Measurements from ENCODE around the gene TTC34. TPM values are rescaled to one million over a fixed set of nuclear protein-coding genes. Genes with fewer than 3 reads are reported as not detected.

The TTC34 gene
- total RNA-seq, 4 donors from 2014 or later: 0.14 to 6.0 (median 0.75) TPM

DNA sequence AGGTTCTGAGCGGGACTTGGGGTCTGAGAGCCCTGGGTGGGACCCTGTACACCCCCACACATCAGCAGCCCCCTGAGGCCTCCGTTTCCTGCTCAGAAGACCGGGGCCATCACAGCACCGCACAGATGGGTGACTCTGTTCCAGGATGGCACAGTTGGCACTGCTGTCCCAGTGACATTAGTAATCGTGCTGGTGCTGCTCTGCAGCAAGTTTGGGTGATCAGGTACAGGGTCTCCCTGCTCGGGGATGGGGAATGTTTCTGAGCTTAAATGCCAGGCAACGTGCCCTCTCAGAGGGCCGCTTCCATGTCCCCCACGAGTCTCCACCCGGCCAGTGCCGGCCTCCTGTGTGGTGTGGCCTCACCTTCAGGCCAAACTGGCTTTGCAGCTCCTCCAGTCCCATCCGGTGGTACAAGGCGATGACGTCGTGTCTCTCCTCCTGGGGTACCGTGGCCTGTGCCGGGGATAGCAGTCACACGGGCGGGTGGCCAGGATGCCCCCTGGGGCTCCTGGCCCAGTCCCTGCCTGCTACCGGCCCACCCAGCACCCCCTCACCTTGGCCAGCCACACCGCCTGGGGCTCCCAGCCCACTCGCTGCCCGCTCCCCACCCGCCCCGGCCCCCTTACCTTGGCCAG lies 197.9 kb downstream of the TTC34 start:
- no peaks in the 10 kb centered on the region for H3K4me1 ChIP-seq
- TF ChIP-seq, protein P1, sequence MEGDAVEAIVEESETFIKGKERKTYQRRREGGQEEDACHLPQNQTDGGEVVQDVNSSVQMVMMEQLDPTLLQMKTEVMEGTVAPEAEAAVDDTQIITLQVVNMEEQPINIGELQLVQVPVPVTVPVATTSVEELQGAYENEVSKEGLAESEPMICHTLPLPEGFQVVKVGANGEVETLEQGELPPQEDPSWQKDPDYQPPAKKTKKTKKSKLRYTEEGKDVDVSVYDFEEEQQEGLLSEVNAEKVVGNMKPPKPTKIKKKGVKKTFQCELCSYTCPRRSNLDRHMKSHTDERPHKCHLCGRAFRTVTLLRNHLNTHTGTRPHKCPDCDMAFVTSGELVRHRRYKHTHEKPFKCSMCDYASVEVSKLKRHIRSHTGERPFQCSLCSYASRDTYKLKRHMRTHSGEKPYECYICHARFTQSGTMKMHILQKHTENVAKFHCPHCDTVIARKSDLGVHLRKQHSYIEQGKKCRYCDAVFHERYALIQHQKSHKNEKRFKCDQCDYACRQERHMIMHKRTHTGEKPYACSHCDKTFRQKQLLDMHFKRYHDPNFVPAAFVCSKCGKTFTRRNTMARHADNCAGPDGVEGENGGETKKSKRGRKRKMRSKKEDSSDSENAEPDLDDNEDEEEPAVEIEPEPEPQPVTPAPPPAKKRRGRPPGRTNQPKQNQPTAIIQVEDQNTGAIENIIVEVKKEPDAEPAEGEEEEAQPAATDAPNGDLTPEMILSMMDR (IDR thresholded peaks at IDR 0.05): no peak
- H3K27me3 ChIP-seq: peaks cover 8% of the 10 kb centered on the region
- in situ Hi-C loops (cut with MboI; ENCODE audit: low pct_ligation_motif_present in 1 of 4, low pct_unique_long_range_greater_than_20kb in 1 of 4, low sequenced_read_pairs in 3 of 4): no loop called here
- H3K27ac ChIP-seq: no peak overlapping the region
- no peaks in the 10 kb centered on the region for H3K36me3 ChIP-seq
- H3K4me3 ChIP-seq: no peak overlapping the region
- DNase-seq: no peak
- 72% methylated on average over 18 of the region's 25 CpGs; no CpG with 5 or more reads in 1 of the 2 donors for WGBS, 2 donors (ENCODE audit: low coverage in 1 of 2)
- intact Hi-C loops (cut with DNase I; ENCODE audit: low total_unique reads): no loop called here
- H3K9me3 ChIP-seq: no peaks in the 10 kb centered on the region

- no peak overlapping the region for H3K27ac ChIP-seq
- peaks cover 8% of the 10 kb centered on the region for H3K27me3 ChIP-seq
- WGBS, 2 donors (ENCODE audit: low coverage in 1 of 2): 77% methylated on average over 18 of the region's 18 CpGs; no CpG with 5 or more reads in 1 of the 2 donors
- in situ Hi-C loops (cut with MboI; ENCODE audit: low pct_ligation_motif_present in 1 of 4, low pct_unique_long_range_greater_than_20kb in 1 of 4, low sequenced_read_pairs in 3 of 4) (no loop called here), intact Hi-C loops (cut with DNase I; ENCODE audit: low total_unique reads) (no loop called here)
- no peaks in the 10 kb centered on the region for H3K4me1 ChIP-seq
- no peaks in the 10 kb centered on the region for H3K9me3 ChIP-seq
- H3K36me3 ChIP-seq: no peaks in the 10 kb centered on the region
- TF ChIP-seq POLR2A (IDR thresholded peaks at IDR 0.05): no peak
- TF ChIP-seq EP300 (IDR thresholded peaks at IDR 0.05; ENCODE audit: low read depth): no peak
- TF ChIP-seq POLR2AphosphoS5 (IDR thresholded peaks at IDR 0.05): no peak
- TF ChIP-seq, protein P1 (IDR thresholded peaks at IDR 0.05): no peak
- H3K4me3 ChIP-seq: no peak overlapping the region
- DNase-seq: no peak
Measured at GRCh38 chr1:2602866-2603520, 198.5 kb downstream of the TTC34 start.

DNA sequence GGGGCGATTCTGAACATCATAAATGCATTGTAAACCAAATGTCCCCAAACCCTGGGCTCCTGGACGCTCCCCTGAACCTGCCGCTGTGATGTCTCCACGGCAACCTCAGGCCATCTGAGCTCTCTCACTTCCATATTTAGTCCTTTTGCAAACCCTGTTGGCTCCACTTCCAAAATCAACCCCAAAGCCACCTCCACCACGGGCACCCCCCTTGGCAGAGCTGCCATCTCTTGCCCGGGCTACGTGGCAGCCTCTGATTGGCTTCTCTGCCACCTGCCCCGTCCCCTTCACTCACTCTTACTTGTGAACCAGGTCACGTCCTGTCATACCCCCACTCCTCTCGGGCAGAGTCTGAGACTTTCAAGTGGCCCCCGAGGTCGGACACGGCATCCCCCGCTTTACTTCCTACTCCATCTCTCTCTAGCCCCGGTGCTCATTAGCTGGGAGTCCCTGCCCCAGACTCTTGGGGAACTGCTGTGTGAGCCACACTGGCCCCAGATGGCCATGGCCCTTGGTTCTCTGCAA lies 199.1 kb downstream of the TTC34 start:
- no peak overlapping the region for H3K27ac ChIP-seq
- peaks cover 8% of the 10 kb centered on the region for H3K27me3 ChIP-seq
- WGBS, 2 donors (ENCODE audit: low coverage in 1 of 2): 73 to 80% methylated on average over 3 to 15 of the region's 15 CpGs
- TF ChIP-seq, protein P1 (IDR thresholded peaks at IDR 0.05): no peak
- TF ChIP-seq POLR2AphosphoS5 (IDR thresholded peaks at IDR 0.05): no peak
- no peak for TF ChIP-seq EP300 (IDR thresholded peaks at IDR 0.05; ENCODE audit: low read depth)
- TF ChIP-seq POLR2A (IDR thresholded peaks at IDR 0.05): no peak
- in situ Hi-C loops (cut with MboI; ENCODE audit: low pct_ligation_motif_present in 1 of 4, low pct_unique_long_range_greater_than_20kb in 1 of 4, low sequenced_read_pairs in 3 of 4): no loop called here
- H3K4me1 ChIP-seq: no peaks in the 10 kb centered on the region
- no peaks in the 10 kb centered on the region for H3K36me3 ChIP-seq
- no peaks in the 10 kb centered on the region for H3K9me3 ChIP-seq
- intact Hi-C loops (cut with DNase I; ENCODE audit: low total_unique reads): no loop called here
- no peak for DNase-seq
- no peak overlapping the region for H3K4me3 ChIP-seq

DNA sequence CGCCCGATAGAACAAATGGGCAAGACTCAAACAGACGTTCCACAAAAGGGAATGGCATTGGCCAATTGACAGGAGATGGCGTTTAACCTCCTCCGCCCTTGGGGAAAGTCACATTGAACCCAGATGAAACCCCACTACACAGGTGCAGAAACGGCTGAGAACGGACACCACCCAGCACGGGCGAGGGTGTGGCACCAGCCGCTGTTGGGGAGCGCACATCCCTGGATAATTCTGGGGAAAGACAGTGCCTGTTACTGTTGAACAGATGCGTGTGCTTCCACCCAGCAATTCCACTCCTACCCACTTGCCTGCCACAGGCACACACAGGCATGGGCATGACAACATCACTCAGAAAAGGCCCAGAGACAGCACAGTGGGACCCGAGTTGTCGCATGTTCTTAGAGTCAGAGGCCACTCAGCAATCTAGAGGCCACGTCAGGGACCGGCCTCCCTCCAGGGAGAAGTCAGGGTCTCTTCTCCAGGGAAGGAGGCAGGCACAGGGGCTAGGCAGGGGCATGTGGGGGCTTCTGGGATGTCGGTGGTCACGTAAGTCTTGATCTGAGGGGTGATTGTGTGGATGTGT lies 199.7 kb downstream of the TTC34 start:
- Histone ChIP-seq H3K27me3 (peaks cover 8% of the 10 kb centered on the region), H3K4me1 (no peaks in the 10 kb centered on the region), H3K4me3 (no peak overlapping the region), H3K36me3 (no peaks in the 10 kb centered on the region), H3K9me3 (no peaks in the 10 kb centered on the region), H3K27ac (no peak overlapping the region)
- WGBS, 2 donors (ENCODE audit: low coverage in 1 of 2): 87% methylated on average over 18 of the region's 18 CpGs; no CpG with 5 or more reads in 1 of the 2 donors
- in situ Hi-C loops (cut with MboI; ENCODE audit: low pct_ligation_motif_present in 1 of 4, low pct_unique_long_range_greater_than_20kb in 1 of 4, low sequenced_read_pairs in 3 of 4) (no loop called here), intact Hi-C loops (cut with DNase I; ENCODE audit: low total_unique reads) (no loop called here)
- TF ChIP-seq POLR2AphosphoS5 (IDR thresholded peaks at IDR 0.05): no peak
- TF ChIP-seq, protein P1 (IDR thresholded peaks at IDR 0.05): no peak
- TF ChIP-seq POLR2A (IDR thresholded peaks at IDR 0.05): no peak
- TF ChIP-seq EP300 (IDR thresholded peaks at IDR 0.05; ENCODE audit: low read depth): no peak
- DNase-seq: no peak
